ENCODE results near the gene SLC35F3.

GRCh38 chr1:233908092-233908491 is 3.6 kb downstream of the SLC35F3 start:
- TF ChIP-seq POLR2A (IDR thresholded peaks at IDR 0.05; ENCODE audit: low read depth, low read length) (no peak), POLR2AphosphoS5 (IDR thresholded peaks at IDR 0.05; ENCODE audit: low read depth, low read length) (no peak), TAF1 (IDR thresholded peaks at IDR 0.05; ENCODE audit: borderline replicate concordance, low read depth, low read length) (no peak)
